Kidney (tissue), 14 donors: ENCODE measurements around the gene SLC39A11. TPM values are rescaled to one million over a fixed set of nuclear protein-coding genes. Genes with fewer than 3 reads are reported as not detected.

ENCODE experiments used
- DNase-seq, 5 donors: peaks; one replicate each; pipeline ENCODE4 v3.0.0-alpha.2; 2013 to 2020
- FAIRE-seq: peaks from 2 replicates; lab custom pipeline; 2012; peaks lifted over from hg19 to GRCh38; lab: Jason Lieb, UNC
- H3K27ac ChIP-seq, 2 donors: one replicate each; pipeline ENCODE4 v1.7.0; 2013; ENCODE audit warnings: low read depth in 2 of 2, low read length in 2 of 2, inconsistent platforms in 1 of 2
- H3K27me3 ChIP-seq: one replicate; pipeline ENCODE4 v1.7.1; 2013; ENCODE audit warnings: low read length, inconsistent platforms; ENCODE audit not compliant: control insufficient read depth, insufficient read depth
- H3K36me3 ChIP-seq, 3 donors: one replicate each; pipeline versions ENCODE4 v1.7.0 to v1.7.1; 2013; ENCODE audit warnings: low read length in 3 of 3, control low read depth in 1 of 3, inconsistent platforms in 1 of 3; ENCODE audit not compliant: insufficient read depth in 3 of 3, control insufficient read depth in 2 of 3
- H3K4me1 ChIP-seq, 3 donors: one replicate each; pipeline versions ENCODE4 v1.7.0 to v1.7.1; 2013; ENCODE audit warnings: low read length in 3 of 3, inconsistent platforms in 1 of 3, low read depth in 1 of 3; ENCODE audit not compliant: control insufficient read depth in 2 of 3, insufficient read depth in 2 of 3
- H3K4me3 ChIP-seq, 3 donors: one replicate each; pipeline versions ENCODE4 v1.7.0 to v1.8.1; 2013; ENCODE audit warnings: low read length in 3 of 3, control low read depth in 1 of 3, inconsistent platforms in 1 of 3
- H3K9ac ChIP-seq, 3 donors: one replicate each; pipeline versions ENCODE4 v1.7.0 to v1.7.1; 2013; ENCODE audit warnings: low read length in 3 of 3, control low read depth in 1 of 3, inconsistent platforms in 1 of 3
- H3K9me3 ChIP-seq, 3 donors: one replicate each; pipeline versions ENCODE4 v1.7.0 to v1.7.1; 2013; ENCODE audit warnings: low read length in 3 of 3, control low read depth in 1 of 3, inconsistent platforms in 1 of 3; ENCODE audit not compliant: control insufficient read depth in 2 of 3, insufficient read depth in 1 of 3
- intact Hi-C: fragments of 100-400 bp; cut with DNase I; formaldehyde crosslinking; loops from one replicate; pipeline ENCODE4 v1.11.1; 2022
- polyA plus RNA-seq: library from polyadenylated mRNA; stranded (reverse); fragments of 350-450 nt; fragmentation: Illumina TruSeq; extraction: RNeasy Lipid Tissue Mini Kit (QIAGEN cat#74804); gene quantifications from one replicate; pipeline ENCODE4 v1.2.3, GENCODE V29; 2014; ENCODE audit warnings: low read depth, low replicate concordance; ENCODE audit not compliant: insufficient read depth
- total RNA-seq: library from RNA; stranded (reverse); fragmentation: NEBNext Ultra II Directional; extraction: Animal tissue kit (Norgen Biotek cat#: 25700); gene quantifications from one replicate; pipeline ENCODE4 v1.2.1, GENCODE V29; 2021
- TF ChIP-seq, protein P1 (sequence below): IDR thresholded peaks from 3 replicates; pipeline ENCODE4 v1.5.1; 2012; ENCODE audit warnings: mild to moderate bottlenecking, moderate library complexity, borderline replicate concordance; ENCODE audit not compliant: insufficient read depth; ENCODE audit errors: extremely low read depth
- donor health status: control.
- donor health status: control.
- donor health status: control.
- donor health status: control.
- donor health status: control.
- donor health status: DM: yes; HTN: yes; CAD: no.
- donor health status: Normal renal cell carcinoma (clear cell type).

SLC39A11 gene
- total and polyA plus RNA-seq, 2 donors from 2014 or later, result 19.7 to 37.2 TPM

DNA sequence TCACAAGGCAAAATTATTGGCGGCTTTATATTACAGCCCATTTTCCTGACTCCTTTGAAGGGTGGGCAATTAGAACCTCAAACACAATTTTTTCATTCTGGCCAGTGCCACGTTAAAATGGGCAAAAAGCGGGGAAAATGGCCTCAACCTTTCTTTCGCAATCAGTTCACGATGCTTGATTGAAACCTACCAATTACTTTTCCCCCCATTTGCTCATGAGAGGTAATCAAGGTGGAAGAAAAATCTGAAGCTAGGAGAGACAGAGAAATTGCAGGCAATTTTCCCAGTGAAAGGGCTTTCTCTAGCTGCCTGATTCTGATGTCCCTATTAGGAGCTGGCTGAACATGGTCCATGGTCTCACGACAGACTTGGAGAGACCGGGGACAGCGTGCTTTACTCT is 215.1 kb downstream of the SLC39A11 start:
- Histone ChIP-seq H3K27me3 (no peaks in the 10 kb centered on the region), H3K27ac (no peak overlapping the region), H3K4me1 (no peaks in the 10 kb centered on the region), H3K4me3 (no peak overlapping the region), H3K36me3 (no peaks in the 10 kb centered on the region), H3K9me3 (peaks cover 0 to 17% (median 0%) of the 10 kb centered on the region in 3 donors), H3K9ac (no peak overlapping the region)
- FAIRE-seq (no peak), DNase-seq (no peak)
- TF ChIP-seq, protein P1, sequence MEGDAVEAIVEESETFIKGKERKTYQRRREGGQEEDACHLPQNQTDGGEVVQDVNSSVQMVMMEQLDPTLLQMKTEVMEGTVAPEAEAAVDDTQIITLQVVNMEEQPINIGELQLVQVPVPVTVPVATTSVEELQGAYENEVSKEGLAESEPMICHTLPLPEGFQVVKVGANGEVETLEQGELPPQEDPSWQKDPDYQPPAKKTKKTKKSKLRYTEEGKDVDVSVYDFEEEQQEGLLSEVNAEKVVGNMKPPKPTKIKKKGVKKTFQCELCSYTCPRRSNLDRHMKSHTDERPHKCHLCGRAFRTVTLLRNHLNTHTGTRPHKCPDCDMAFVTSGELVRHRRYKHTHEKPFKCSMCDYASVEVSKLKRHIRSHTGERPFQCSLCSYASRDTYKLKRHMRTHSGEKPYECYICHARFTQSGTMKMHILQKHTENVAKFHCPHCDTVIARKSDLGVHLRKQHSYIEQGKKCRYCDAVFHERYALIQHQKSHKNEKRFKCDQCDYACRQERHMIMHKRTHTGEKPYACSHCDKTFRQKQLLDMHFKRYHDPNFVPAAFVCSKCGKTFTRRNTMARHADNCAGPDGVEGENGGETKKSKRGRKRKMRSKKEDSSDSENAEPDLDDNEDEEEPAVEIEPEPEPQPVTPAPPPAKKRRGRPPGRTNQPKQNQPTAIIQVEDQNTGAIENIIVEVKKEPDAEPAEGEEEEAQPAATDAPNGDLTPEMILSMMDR, result no peak
- intact Hi-C loops, result no loop called here

DNA sequence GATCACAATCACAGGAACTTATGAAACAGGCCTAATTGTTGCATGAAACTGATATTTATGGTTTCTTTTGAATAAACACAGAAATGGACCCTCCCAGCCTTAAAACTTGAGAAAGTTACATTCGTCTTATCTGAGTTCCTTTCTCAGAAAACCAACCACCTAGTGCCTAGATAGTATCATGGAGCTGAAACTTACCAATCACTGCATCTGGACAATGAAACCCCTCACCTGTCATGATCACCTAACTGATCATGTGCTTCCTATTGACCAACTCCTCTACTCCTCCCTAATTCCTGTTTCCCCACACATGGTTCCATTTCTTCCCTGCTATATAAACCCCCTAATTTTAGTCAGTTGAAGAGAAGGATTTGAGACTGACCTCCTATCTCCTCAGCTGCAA is 216.1 kb downstream of the SLC39A11 start:
- Histone ChIP-seq H3K9ac (no peak overlapping the region), H3K27me3 (no peaks in the 10 kb centered on the region), H3K36me3 (no peaks in the 10 kb centered on the region), H3K27ac (no peak overlapping the region), H3K9me3 (peaks cover 0 to 17% (median 0%) of the 10 kb centered on the region in 3 donors), H3K4me3 (no peak overlapping the region), H3K4me1 (no peaks in the 10 kb centered on the region)
- FAIRE-seq (no peak), DNase-seq (no peak)
- intact Hi-C loops, result no loop called here
- TF ChIP-seq, protein P1, result no peak

GRCh38 chr17:72875361-72875760 is 217.1 kb downstream of the SLC39A11 start:
- Histone ChIP-seq H3K27me3 (no peaks in the 10 kb centered on the region), H3K36me3 (no peaks in the 10 kb centered on the region), H3K4me1 (no peaks in the 10 kb centered on the region), H3K9me3 (peaks cover 0 to 16% (median 0%) of the 10 kb centered on the region in 3 donors), H3K4me3 (no peak overlapping the region), H3K27ac (no peak overlapping the region), H3K9ac (no peak overlapping the region)
- intact Hi-C loops, result no loop called here
- TF ChIP-seq, protein P1, result no peak
- DNase-seq, result no peak
- FAIRE-seq, result no peak

GRCh38 chr17:72872396-72872795 is 220.1 kb downstream of the SLC39A11 start:
- H3K9me3 ChIP-seq, result peaks cover 0 to 9% (median 0%) of the 10 kb centered on the region in 3 donors
- intact Hi-C loops, result no loop called here

More at GRCh38 chr17:72872396-72872795, 220.1 kb downstream of the SLC39A11 start:
- no peaks in the 10 kb centered on the region for H3K27me3 ChIP-seq
- no peak overlapping the region for H3K4me3 ChIP-seq
- H3K27ac ChIP-seq, result no peak overlapping the region
- TF ChIP-seq, protein P1, result no peak
- no peaks in the 10 kb centered on the region for H3K4me1 ChIP-seq
- no peak for FAIRE-seq
- no peak overlapping the region for H3K9ac ChIP-seq
- DNase-seq, result no peak
- H3K36me3 ChIP-seq, result no peaks in the 10 kb centered on the region
